ENCODE measurements around the gene SELENBP1.
A peak's percentile ranks its signal among the peaks of the same experiment; 100 is the strongest.

SELENBP1 gene

DNA sequence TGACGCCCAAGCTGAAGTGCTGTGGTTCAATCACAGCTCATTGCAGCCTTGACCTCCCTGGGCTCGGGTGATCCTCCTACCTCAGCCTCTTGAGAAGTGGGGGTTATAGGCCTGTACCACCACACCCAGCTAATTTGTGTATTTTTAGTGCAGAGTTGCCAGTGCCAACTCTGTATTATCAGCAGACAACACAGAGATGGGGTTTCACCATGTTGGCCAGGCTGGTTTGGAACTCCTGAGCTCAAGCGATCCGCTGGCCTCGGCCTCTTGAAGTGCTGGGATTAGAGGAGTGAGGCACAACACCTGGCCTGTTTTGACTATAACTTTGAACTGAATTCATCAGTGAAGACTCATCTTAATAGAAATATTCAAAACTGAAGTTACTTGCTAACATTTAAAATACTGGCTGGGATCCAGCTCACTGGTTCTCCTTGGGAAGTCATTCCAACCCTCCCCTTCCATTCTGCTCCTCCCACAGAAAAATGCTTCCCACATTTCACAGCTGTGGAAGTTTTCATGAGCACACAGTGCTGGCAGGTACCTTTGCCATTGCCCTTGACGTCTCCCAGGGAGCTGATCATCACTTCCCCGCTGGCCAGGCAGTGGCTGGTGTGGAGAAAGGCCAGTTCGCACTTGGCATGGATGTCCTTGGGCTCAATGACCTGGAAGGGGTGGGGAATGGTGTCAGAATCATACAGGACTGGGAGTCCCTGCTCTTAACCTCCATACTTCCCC lies 4.7 kb downstream of the SELENBP1 start:
- H3K36me3 ChIP-seq (replicated peaks in 1 of 2; ENCODE audit: control insufficient read depth in 2 of 2, insufficient read depth in 2 of 2, low read length in 2 of 2) = peaks cover 34 to 59% of the 10 kb centered on the region in 2 donors
- H3K23ac ChIP-seq (ENCODE audit: low read depth, low read length, poor library complexity) = no peak overlapping the region
- H3K9ac ChIP-seq (ENCODE audit: low read depth, low read length, poor library complexity) = no peak overlapping the region
- no peak overlapping the region for H3K4ac ChIP-seq (ENCODE audit: low read length)
- H2AFZ ChIP-seq (ENCODE audit: low read length) = no peak overlapping the region
- no peak overlapping the region for H2BK12ac ChIP-seq (ENCODE audit: low read length)
- H3K4me1 ChIP-seq (ENCODE audit: control insufficient read depth in 2 of 2, insufficient read depth in 1 of 2, low read depth in 1 of 2, low read length in 2 of 2) = peaks cover 4 to 10% of the 10 kb centered on the region in 2 donors
- no peak overlapping the region for H2BK120ac ChIP-seq (ENCODE audit: low read depth, low read length)
- H2BK15ac ChIP-seq (ENCODE audit: low read length) = no peak overlapping the region
- no peaks in the 10 kb centered on the region for H3K27me3 ChIP-seq (ENCODE audit: control insufficient read depth in 3 of 3, insufficient read depth in 3 of 3, low read depth in 1 of 3, low read length in 3 of 3)
- no peak overlapping the region for H2AK5ac ChIP-seq (ENCODE audit: low read depth, low read length)
- H3K9me3 ChIP-seq (replicated peaks in 1 of 2; ENCODE audit: control insufficient read depth in 2 of 2, insufficient read depth in 1 of 2, low read depth in 1 of 2, low read length in 2 of 2) = peaks cover 5 to 16% of the 10 kb centered on the region in 2 donors
- DNase-seq (ENCODE audit: low spot score) = no peak
- no peak overlapping the region for H3K4me2 ChIP-seq (ENCODE audit: insufficient read depth, low read length, poor library complexity, severe bottlenecking)
- H3K14ac ChIP-seq (ENCODE audit: low read length) = no peak overlapping the region
- no peak overlapping the region for H3K4me3 ChIP-seq (ENCODE audit: low read length in 2 of 2)
- no CpG with 5 or more reads among the region's 8 CpGs for WGBS, 2 donors (ENCODE audit: extremely low coverage in 2 of 2, insufficient read length in 2 of 2, insufficient replicate concordance in 1 of 2)
- H3K18ac ChIP-seq (ENCODE audit: low read length) = no peak overlapping the region
- H4K91ac ChIP-seq (ENCODE audit: low read depth, low read length, poor library complexity) = no peak overlapping the region
- no peak overlapping the region for H4K8ac ChIP-seq (ENCODE audit: low read depth, low read length)
- H2BK5ac ChIP-seq (ENCODE audit: low read length) = no peak overlapping the region
- H3K79me1 ChIP-seq (ENCODE audit: low read depth, low read length) = no peaks in the 10 kb centered on the region
- no peak overlapping the region for H3K27ac ChIP-seq (replicated peaks; ENCODE audit: low read length)

DNA sequence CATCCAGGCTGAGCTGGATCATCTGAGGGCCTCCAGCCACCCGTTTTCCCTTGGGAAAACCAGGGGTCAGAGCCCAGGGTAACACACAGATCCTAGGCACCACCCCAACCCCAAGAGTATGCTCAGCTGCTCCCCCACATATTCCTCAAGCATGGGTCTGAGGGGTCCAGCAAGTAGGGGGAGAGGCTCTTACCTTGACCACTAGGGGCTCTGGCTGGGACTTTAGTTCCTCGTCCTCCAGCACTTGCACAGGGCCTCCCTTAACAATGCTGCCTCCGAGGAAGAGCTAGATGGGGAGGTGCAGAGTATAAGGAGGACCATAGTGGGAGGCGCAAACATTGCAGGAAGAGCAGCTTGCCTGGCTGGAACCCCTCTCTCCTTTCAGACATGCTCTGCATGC lies 7.5 kb downstream of the SELENBP1 start:
- H3K14ac ChIP-seq (ENCODE audit: low read length) = no peak overlapping the region
- no peak overlapping the region for H2BK120ac ChIP-seq (ENCODE audit: low read depth, low read length)
- H3K9me3 ChIP-seq (replicated peaks in 1 of 2; ENCODE audit: control insufficient read depth in 2 of 2, insufficient read depth in 1 of 2, low read depth in 1 of 2, low read length in 2 of 2) = peaks cover 11 to 28% of the 10 kb centered on the region in 2 donors
- no peak overlapping the region for H2BK12ac ChIP-seq (ENCODE audit: low read length)
- H2BK15ac ChIP-seq (ENCODE audit: low read length) = no peak overlapping the region
- no peak overlapping the region for H3K9ac ChIP-seq (ENCODE audit: low read depth, low read length, poor library complexity)
- no peak overlapping the region for H2AK5ac ChIP-seq (ENCODE audit: low read depth, low read length)
- no CpG with 5 or more reads among the region's 4 CpGs for WGBS, 2 donors (ENCODE audit: extremely low coverage in 2 of 2, insufficient read length in 2 of 2, insufficient replicate concordance in 1 of 2)
- H3K79me1 ChIP-seq (ENCODE audit: low read depth, low read length) = no peaks in the 10 kb centered on the region
- H3K23ac ChIP-seq (ENCODE audit: low read depth, low read length, poor library complexity) = no peak overlapping the region
- H3K27me3 ChIP-seq (ENCODE audit: control insufficient read depth in 3 of 3, insufficient read depth in 3 of 3, low read depth in 1 of 3, low read length in 3 of 3) = no peaks in the 10 kb centered on the region
- H3K36me3 ChIP-seq (replicated peaks in 1 of 2; ENCODE audit: control insufficient read depth in 2 of 2, insufficient read depth in 2 of 2, low read length in 2 of 2) = peaks cover 37 to 59% of the 10 kb centered on the region in 2 donors
- H2BK5ac ChIP-seq (ENCODE audit: low read length) = no peak overlapping the region
- no peak for DNase-seq (ENCODE audit: low spot score)
- H3K4me2 ChIP-seq (ENCODE audit: insufficient read depth, low read length, poor library complexity, severe bottlenecking) = no peak overlapping the region
- H3K4me3 ChIP-seq (ENCODE audit: low read length in 2 of 2) = peak overlapping the region in 1 of 2 donors; percentile 58
- no peak overlapping the region for H3K27ac ChIP-seq (replicated peaks; ENCODE audit: low read length)
- peaks cover 0 to under 1% of the 10 kb centered on the region in 2 donors for H3K4me1 ChIP-seq (ENCODE audit: control insufficient read depth in 2 of 2, insufficient read depth in 1 of 2, low read depth in 1 of 2, low read length in 2 of 2)
- no peak overlapping the region for H3K18ac ChIP-seq (ENCODE audit: low read length)
- H3K4ac ChIP-seq (ENCODE audit: low read length) = no peak overlapping the region
- H4K91ac ChIP-seq (ENCODE audit: low read depth, low read length, poor library complexity) = no peak overlapping the region
- no peak overlapping the region for H4K8ac ChIP-seq (ENCODE audit: low read depth, low read length)
- H2AFZ ChIP-seq (ENCODE audit: low read length) = no peak overlapping the region

DNA sequence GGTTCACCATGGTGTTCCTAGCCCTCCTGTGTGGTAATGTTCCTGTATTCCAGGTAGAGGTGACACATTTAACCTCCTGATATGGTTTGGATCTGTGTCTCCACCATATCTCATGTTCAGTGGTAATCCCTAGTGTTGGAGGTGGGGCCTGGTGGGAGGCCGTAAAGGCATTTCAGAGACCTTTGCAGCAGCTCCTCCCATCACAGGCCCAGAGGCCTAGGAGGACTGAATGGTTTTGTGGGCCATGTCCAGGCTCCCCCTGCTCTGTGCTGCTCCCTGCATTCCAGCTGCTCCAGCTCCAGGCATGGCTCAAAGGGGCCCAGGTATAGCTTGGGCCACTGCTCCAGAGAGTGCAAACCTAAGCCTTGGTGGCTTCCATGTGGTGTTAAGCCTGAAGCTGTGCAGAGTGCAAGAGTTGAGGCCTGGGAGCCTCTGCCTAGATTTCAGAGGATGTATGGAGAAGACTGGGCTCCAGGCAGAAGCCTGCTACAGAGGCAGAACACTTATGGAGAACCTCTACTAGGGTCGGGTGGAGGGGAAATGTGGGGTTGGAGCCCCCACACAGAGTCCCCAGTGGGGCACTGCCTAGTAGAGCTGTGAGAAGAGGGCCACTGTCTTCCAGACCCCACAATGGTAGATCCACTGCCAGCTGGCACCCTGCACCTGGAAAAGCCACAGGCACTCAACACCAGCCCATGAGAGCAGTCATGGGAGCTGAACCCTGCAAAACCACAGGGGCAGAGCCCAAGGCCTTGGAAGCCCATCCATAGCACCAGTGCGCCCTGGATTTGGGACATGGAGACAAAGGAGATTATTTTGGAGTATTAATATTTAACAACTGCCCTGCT lies 10.0 kb downstream of the SELENBP1 start:
- H3K23ac ChIP-seq (ENCODE audit: low read depth, low read length, poor library complexity) = no peak overlapping the region
- H4K8ac ChIP-seq (ENCODE audit: low read depth, low read length) = no peak overlapping the region
- H4K91ac ChIP-seq (ENCODE audit: low read depth, low read length, poor library complexity) = no peak overlapping the region
- peaks cover 11 to 28% of the 10 kb centered on the region in 2 donors for H3K9me3 ChIP-seq (replicated peaks in 1 of 2; ENCODE audit: control insufficient read depth in 2 of 2, insufficient read depth in 1 of 2, low read depth in 1 of 2, low read length in 2 of 2)
- H3K18ac ChIP-seq (ENCODE audit: low read length) = no peak overlapping the region
- H3K36me3 ChIP-seq (replicated peaks in 1 of 2; ENCODE audit: control insufficient read depth in 2 of 2, insufficient read depth in 2 of 2, low read length in 2 of 2) = peaks cover 27 to 39% of the 10 kb centered on the region in 2 donors
- H3K4me2 ChIP-seq (ENCODE audit: insufficient read depth, low read length, poor library complexity, severe bottlenecking) = no peak overlapping the region
- no peaks in the 10 kb centered on the region for H3K27me3 ChIP-seq (ENCODE audit: control insufficient read depth in 3 of 3, insufficient read depth in 3 of 3, low read depth in 1 of 3, low read length in 3 of 3)
- H3K9ac ChIP-seq (ENCODE audit: low read depth, low read length, poor library complexity) = no peak overlapping the region
- H3K79me1 ChIP-seq (ENCODE audit: low read depth, low read length) = no peaks in the 10 kb centered on the region
- no peak overlapping the region for H3K27ac ChIP-seq (replicated peaks; ENCODE audit: low read length)
- no peak overlapping the region for H3K14ac ChIP-seq (ENCODE audit: low read length)
- H2BK120ac ChIP-seq (ENCODE audit: low read depth, low read length) = no peak overlapping the region
- no peak for DNase-seq (ENCODE audit: low spot score)
- no peak overlapping the region for H2BK15ac ChIP-seq (ENCODE audit: low read length)
- no peaks in the 10 kb centered on the region for H3K4me1 ChIP-seq (ENCODE audit: control insufficient read depth in 2 of 2, insufficient read depth in 1 of 2, low read depth in 1 of 2, low read length in 2 of 2)
- peak overlapping the region in 1 of 2 donors; percentile 55 for H3K4me3 ChIP-seq (ENCODE audit: low read length in 2 of 2)
- H2BK5ac ChIP-seq (ENCODE audit: low read length) = no peak overlapping the region
- WGBS, 2 donors (ENCODE audit: extremely low coverage in 2 of 2, insufficient read length in 2 of 2, insufficient replicate concordance in 1 of 2) = no CpG with 5 or more reads among the region's 3 CpGs
- H2BK12ac ChIP-seq (ENCODE audit: low read length) = no peak overlapping the region
- H2AK5ac ChIP-seq (ENCODE audit: low read depth, low read length) = no peak overlapping the region
- no peak overlapping the region for H3K4ac ChIP-seq (ENCODE audit: low read length)
- no peak overlapping the region for H2AFZ ChIP-seq (ENCODE audit: low read length)

DNA sequence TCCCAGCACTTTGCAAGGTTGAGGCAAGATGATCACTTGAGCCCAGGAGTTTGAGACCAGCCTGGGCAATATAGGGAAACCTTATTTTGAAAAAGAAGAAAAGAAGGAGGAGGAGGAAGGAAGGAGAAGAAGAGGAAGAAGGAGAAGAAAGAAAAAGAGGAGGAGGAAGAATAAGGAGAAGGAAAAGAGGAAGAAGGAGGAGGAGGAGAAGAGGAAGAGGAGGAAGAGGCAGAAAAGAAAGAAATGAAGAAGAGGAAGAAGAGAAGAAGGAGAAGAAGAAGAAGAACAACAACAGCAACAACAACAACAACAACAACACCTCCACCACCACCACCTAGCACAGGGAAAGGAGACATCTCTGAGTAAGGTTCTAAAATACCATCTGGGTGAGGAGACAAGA lies 10.6 kb downstream of the SELENBP1 start:
- peak overlapping the region in 1 of 2 donors; percentile 55 for H3K4me3 ChIP-seq (ENCODE audit: low read length in 2 of 2)
- no peak overlapping the region for H2AFZ ChIP-seq (ENCODE audit: low read length)
- DNase-seq (ENCODE audit: low spot score) = no peak
- no peak overlapping the region for H3K27ac ChIP-seq (replicated peaks; ENCODE audit: low read length)
- no peak overlapping the region for H3K18ac ChIP-seq (ENCODE audit: low read length)
- H3K9me3 ChIP-seq (replicated peaks in 1 of 2; ENCODE audit: control insufficient read depth in 2 of 2, insufficient read depth in 1 of 2, low read depth in 1 of 2, low read length in 2 of 2) = peaks cover 11 to 28% of the 10 kb centered on the region in 2 donors
- no peak overlapping the region for H3K14ac ChIP-seq (ENCODE audit: low read length)
- H3K4ac ChIP-seq (ENCODE audit: low read length) = no peak overlapping the region
- no peaks in the 10 kb centered on the region for H3K79me1 ChIP-seq (ENCODE audit: low read depth, low read length)
- no peak overlapping the region for H3K9ac ChIP-seq (ENCODE audit: low read depth, low read length, poor library complexity)
- H2AK5ac ChIP-seq (ENCODE audit: low read depth, low read length) = no peak overlapping the region
- H2BK5ac ChIP-seq (ENCODE audit: low read length) = no peak overlapping the region
- no peak overlapping the region for H2BK15ac ChIP-seq (ENCODE audit: low read length)
- no peak overlapping the region for H4K91ac ChIP-seq (ENCODE audit: low read depth, low read length, poor library complexity)
- no peak overlapping the region for H4K8ac ChIP-seq (ENCODE audit: low read depth, low read length)
- peaks cover 0 to 2% of the 10 kb centered on the region in 2 donors for H3K4me1 ChIP-seq (ENCODE audit: control insufficient read depth in 2 of 2, insufficient read depth in 1 of 2, low read depth in 1 of 2, low read length in 2 of 2)
- no peak overlapping the region for H2BK120ac ChIP-seq (ENCODE audit: low read depth, low read length)
- no peaks in the 10 kb centered on the region for H3K27me3 ChIP-seq (ENCODE audit: control insufficient read depth in 3 of 3, insufficient read depth in 3 of 3, low read depth in 1 of 3, low read length in 3 of 3)
- H3K23ac ChIP-seq (ENCODE audit: low read depth, low read length, poor library complexity) = no peak overlapping the region
- no peak overlapping the region for H2BK12ac ChIP-seq (ENCODE audit: low read length)
- H3K36me3 ChIP-seq (replicated peaks in 1 of 2; ENCODE audit: control insufficient read depth in 2 of 2, insufficient read depth in 2 of 2, low read length in 2 of 2) = peaks cover 25 to 36% of the 10 kb centered on the region in 2 donors
- H3K4me2 ChIP-seq (ENCODE audit: insufficient read depth, low read length, poor library complexity, severe bottlenecking) = no peak overlapping the region
